Hepatocyte (in vitro differentiated cells): ENCODE results near the gene HSPA8. TPM values are rescaled to one million over a fixed set of nuclear protein-coding genes. Genes with fewer than 3 reads are reported as not detected.

ENCODE experiments used
- DNase-seq: peaks from one replicate; pipeline ENCODE4 v3.0.0-alpha.2; 2016; ENCODE audit warnings: low spot score
- H2AFZ ChIP-seq: fragments of 200-600 bp; sonication (generic); 2 replicates; pipeline ENCODE4 v1.6.0; 2016; ENCODE audit warnings: antibody characterized with exemption, mild to moderate bottlenecking
- H3K27ac ChIP-seq: fragments of 200-600 bp; sonication (generic); 2 replicates; pipeline ENCODE4 v1.5.1; 2016; ENCODE audit warnings: mild to moderate bottlenecking
- H3K27me3 ChIP-seq: fragments of 200-600 bp; sonication (generic); 2 replicates; pipeline ENCODE4 v1.6.1; 2016
- H3K36me3 ChIP-seq: fragments of 200-600 bp; sonication (generic); replicated peaks from 2 replicates; pipeline ENCODE4 v1.5.1; 2016; ENCODE audit warnings: low read depth; ENCODE audit not compliant: insufficient read depth
- H3K4me1 ChIP-seq: fragments of 200-600 bp; sonication (generic); 2 replicates; pipeline ENCODE4 v1.5.1; 2016; ENCODE audit warnings: mild to moderate bottlenecking, moderate library complexity; ENCODE audit not compliant: insufficient read depth
- H3K4me2 ChIP-seq: fragments of 200-600 bp; sonication (generic); 2 replicates; pipeline ENCODE4 v1.6.0; 2016
- H3K4me3 ChIP-seq: fragments of 200-600 bp; sonication (generic); 2 replicates; pipeline ENCODE4 v1.5.1; 2016; ENCODE audit warnings: mild to moderate bottlenecking
- H3K79me2 ChIP-seq: fragments of 200-600 bp; sonication (generic); 2 replicates; pipeline ENCODE4 v1.6.0; 2017; ENCODE audit warnings: mild to moderate bottlenecking
- H3K9me2 ChIP-seq: fragments of 200-600 bp; sonication (generic); replicated peaks from 2 replicates; pipeline ENCODE4 v1.6.0; 2017; ENCODE audit warnings: mild to moderate bottlenecking; ENCODE audit not compliant: insufficient read depth
- H3K9me3 ChIP-seq: fragments of 200-600 bp; sonication (generic); 2 replicates; pipeline ENCODE4 v1.5.1; 2016; ENCODE audit warnings: low read depth, mild to moderate bottlenecking
- H4K20me1 ChIP-seq: fragments of 200-600 bp; sonication (generic); 2 replicates; pipeline ENCODE4 v1.6.0; 2016; ENCODE audit warnings: mild to moderate bottlenecking; ENCODE audit not compliant: insufficient read depth, poor library complexity, severe bottlenecking
- CTCF ChIP-seq: fragments of 200-600 bp; sonication (generic); IDR thresholded peaks from 2 replicates; pipeline ENCODE4 v1.5.1; 2016; ENCODE audit warnings: antibody characterized with exemption, mild to moderate bottlenecking; ENCODE audit not compliant: poor library complexity
- EZH2 ChIP-seq: fragments of 200-600 bp; sonication (generic); IDR thresholded peaks from 2 replicates; pipeline ENCODE4 v1.6.1; 2016; ENCODE audit warnings: antibody characterized with exemption, mild to moderate bottlenecking, borderline replicate concordance
- EZH2phosphoT487 ChIP-seq: fragments of 200-600 bp; sonication (generic); IDR thresholded peaks from one replicate; pipeline ENCODE4 v1.6.1; 2018; ENCODE audit warnings: antibody characterized with exemption, mild to moderate bottlenecking, low read depth, moderate library complexity; ENCODE audit not compliant: unreplicated experiment, severe bottlenecking
- WGBS: methylation state at CpG from one replicate; pipeline ENCODE4 v1.1.6; 2016; ENCODE audit warnings: low lambda C conversion rate; ENCODE audit errors: missing lambda C conversion rate; 5-methylcytosine and 5-hydroxymethylcytosine counted together
- polyA plus RNA-seq: library from polyadenylated mRNA; unstranded; fragments of >200 nt; fragmentation: Nextera tagmentation; extraction: Ambion mirVana; gene quantifications from 2 replicates; pipeline ENCODE4 v1.2.1, GENCODE V29; 2016
- total RNA-seq: library from RNA; depleted of rRNA; stranded (reverse); fragments of >200 nt; gene quantifications from 2 replicates; pipeline ENCODE4 v1.2.3, GENCODE V29; 2014

HSPA8 gene
- total and polyA plus RNA-seq, 2 experiments from 2014 or later: 669 to 1,636 TPM

- Histone ChIP-seq H3K27me3 (no peaks in the 10 kb centered on the region), H4K20me1 (no peaks in the 10 kb centered on the region), H3K9me3 (no peaks in the 10 kb centered on the region), H3K4me3 (no peak overlapping the region), H3K79me2 (no peaks in the 10 kb centered on the region), H2AFZ (no peak overlapping the region), H3K4me2 (no peak overlapping the region), H3K27ac (no peak overlapping the region), H3K4me1 (no peaks in the 10 kb centered on the region), H3K9me2 (no peaks in the 10 kb centered on the region), H3K36me3 (no peaks in the 10 kb centered on the region)
- TF ChIP-seq EZH2: no peak
- no peak for TF ChIP-seq EZH2phosphoT487
- TF ChIP-seq CTCF: no peak
- WGBS: 87% methylated on average over 5 of the region's 5 CpGs
- no peak for DNase-seq
Measured at GRCh38 chr11:123046473-123047259, 15.3 kb downstream of the HSPA8 start.

GRCh38 chr11:123045101-123045500, 16.8 kb downstream of the HSPA8 start:
- Histone ChIP-seq H4K20me1 (no peaks in the 10 kb centered on the region), H3K4me1 (no peaks in the 10 kb centered on the region), H3K9me2 (no peaks in the 10 kb centered on the region), H3K4me3 (no peak overlapping the region), H2AFZ (no peak overlapping the region), H3K36me3 (no peaks in the 10 kb centered on the region), H3K79me2 (no peaks in the 10 kb centered on the region), H3K27ac (no peak overlapping the region), H3K9me3 (no peaks in the 10 kb centered on the region), H3K4me2 (no peak overlapping the region), H3K27me3 (no peaks in the 10 kb centered on the region)
- WGBS: 94% methylated on average over 1 of the region's 1 CpG
- DNase-seq: no peak
- TF ChIP-seq EZH2 (no peak), EZH2phosphoT487 (no peak), CTCF (no peak)

- no peaks in the 10 kb centered on the region for H3K36me3 ChIP-seq
- H3K9me2 ChIP-seq: no peaks in the 10 kb centered on the region
- no peak overlapping the region for H3K27ac ChIP-seq
- DNase-seq: no peak
- no peaks in the 10 kb centered on the region for H3K79me2 ChIP-seq
- no peak overlapping the region for H2AFZ ChIP-seq
- no peaks in the 10 kb centered on the region for H4K20me1 ChIP-seq
- no peak overlapping the region for H3K4me3 ChIP-seq
- TF ChIP-seq EZH2: no peak
- H3K9me3 ChIP-seq: no peaks in the 10 kb centered on the region
- no peaks in the 10 kb centered on the region for H3K4me1 ChIP-seq
- no peaks in the 10 kb centered on the region for H3K27me3 ChIP-seq
- 89% methylated on average over 9 of the region's 10 CpGs for WGBS
- H3K4me2 ChIP-seq: no peak overlapping the region
Measured at GRCh38 chr11:123041185-123041584, 20.8 kb downstream of the HSPA8 start.

- H3K4me3 ChIP-seq: no peak overlapping the region
- no peaks in the 10 kb centered on the region for H3K9me2 ChIP-seq
- H3K27ac ChIP-seq: no peak overlapping the region
- H4K20me1 ChIP-seq: no peaks in the 10 kb centered on the region
- no peak overlapping the region for H2AFZ ChIP-seq
- DNase-seq: no peak
- H3K4me1 ChIP-seq: no peaks in the 10 kb centered on the region
- H3K9me3 ChIP-seq: no peaks in the 10 kb centered on the region
- no peaks in the 10 kb centered on the region for H3K27me3 ChIP-seq
- H3K36me3 ChIP-seq: no peaks in the 10 kb centered on the region
- no peak for TF ChIP-seq EZH2phosphoT487
- no peak for TF ChIP-seq EZH2
- no peak for TF ChIP-seq CTCF
- no peaks in the 10 kb centered on the region for H3K79me2 ChIP-seq
- WGBS: 82% methylated on average over 11 of the region's 11 CpGs
- no peak overlapping the region for H3K4me2 ChIP-seq
Measured at GRCh38 chr11:123040111-123040432, 21.9 kb downstream of the HSPA8 start.
